ENCODE data around the gene TRMT11.
"Not testable (repeated sequence)": the region's sequence is repeated elsewhere in the genome, so short reads cannot be mapped to it uniquely, and the experiment has no call there.

TRMT11 gene

DNA sequence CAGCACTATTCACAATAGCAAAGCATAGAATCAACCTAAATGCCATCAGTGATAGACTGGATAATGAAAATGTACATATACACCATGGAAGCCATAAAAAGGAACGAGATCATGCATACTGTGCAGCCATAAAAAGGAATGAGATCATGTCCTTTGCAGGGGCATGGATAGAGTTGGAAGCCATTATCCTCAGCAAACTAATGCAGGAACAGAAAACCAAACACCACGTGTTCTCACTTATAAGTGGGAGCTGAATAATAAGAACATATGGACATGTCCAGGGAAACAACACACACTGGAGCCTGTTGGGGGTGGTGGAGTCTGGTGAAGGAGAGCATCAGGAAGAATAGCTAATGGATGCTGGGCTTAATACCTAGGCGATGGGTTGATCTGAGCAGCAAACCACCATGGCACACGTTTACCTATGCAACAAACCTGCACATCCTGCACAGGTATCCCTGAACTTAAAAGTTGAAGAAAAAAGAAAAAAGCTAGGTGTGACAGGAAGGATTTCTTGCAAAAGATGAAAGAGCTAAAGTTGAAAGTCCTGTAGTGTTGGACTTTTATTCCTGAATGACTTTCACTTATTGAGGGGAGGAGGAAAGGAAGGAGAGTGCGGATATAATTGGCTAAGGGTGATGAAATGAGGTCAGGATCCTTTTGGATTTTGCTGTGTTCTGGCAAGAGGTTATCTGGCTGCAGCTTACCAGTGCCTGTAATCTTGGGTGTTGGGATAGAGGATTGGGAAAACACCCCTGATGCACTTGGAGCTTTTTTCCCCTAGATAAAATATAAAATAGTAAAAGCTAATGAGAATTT is 8.5 kb downstream of the TRMT11 start:
- H3K4me3 Mint-ChIP-seq, result no peak overlapping the region
- H3K27ac Mint-ChIP-seq, result peak overlapping the region; percentile 9
- peaks cover 13% of the 10 kb centered on the region for H3K4me1 Mint-ChIP-seq
- no peaks in the 10 kb centered on the region for H3K9me3 Mint-ChIP-seq
- peaks cover 12% of the 10 kb centered on the region for H3K36me3 Mint-ChIP-seq
- ATAC-seq (ENCODE audit: low read depth), result no peak
- DNase-seq (ENCODE audit: low spot score in 2 of 2), result no peak
- H3K27me3 Mint-ChIP-seq, result no peaks in the 10 kb centered on the region

DNA sequence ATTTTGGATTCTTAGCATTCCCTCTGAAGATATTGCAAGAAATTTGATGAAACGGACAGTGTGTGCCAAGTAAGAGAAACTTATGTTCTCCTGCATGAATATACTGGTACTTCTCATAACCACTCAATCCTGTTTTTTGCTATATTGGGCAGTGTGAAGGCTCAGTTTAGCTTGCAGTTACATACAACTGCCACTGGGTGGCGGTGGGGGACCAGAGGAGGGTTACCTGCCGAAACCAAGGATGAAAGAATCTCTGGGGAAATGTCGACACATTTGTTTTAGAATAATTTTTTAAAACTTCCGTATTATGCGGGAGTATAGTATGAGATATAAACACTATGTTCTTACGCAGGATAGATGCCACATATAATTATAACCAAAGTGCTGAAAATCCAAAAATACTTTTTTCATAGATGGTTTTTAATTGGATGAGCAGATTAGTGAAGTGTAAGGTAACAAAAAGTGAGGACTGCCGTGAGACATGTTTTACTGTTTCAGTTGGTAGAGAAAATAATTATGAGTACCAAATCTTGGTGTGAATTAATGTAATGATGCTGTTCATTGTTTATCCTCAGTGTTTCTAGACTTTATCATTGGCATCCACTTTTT is 9.7 kb downstream of the TRMT11 start:
- Mint-ChIP-seq H3K27ac (peak overlapping the region; percentile 25), H3K4me3 (peak overlapping the region; percentile 77), H3K4me1 (peaks cover 13% of the 10 kb centered on the region), H3K27me3 (no peaks in the 10 kb centered on the region), H3K36me3 (peaks cover 18% of the 10 kb centered on the region), H3K9me3 (no peaks in the 10 kb centered on the region)
- peak; percentile 95 for ATAC-seq (ENCODE audit: low read depth)
- peak; percentile 57 to 59 for DNase-seq (ENCODE audit: low spot score in 2 of 2)

DNA sequence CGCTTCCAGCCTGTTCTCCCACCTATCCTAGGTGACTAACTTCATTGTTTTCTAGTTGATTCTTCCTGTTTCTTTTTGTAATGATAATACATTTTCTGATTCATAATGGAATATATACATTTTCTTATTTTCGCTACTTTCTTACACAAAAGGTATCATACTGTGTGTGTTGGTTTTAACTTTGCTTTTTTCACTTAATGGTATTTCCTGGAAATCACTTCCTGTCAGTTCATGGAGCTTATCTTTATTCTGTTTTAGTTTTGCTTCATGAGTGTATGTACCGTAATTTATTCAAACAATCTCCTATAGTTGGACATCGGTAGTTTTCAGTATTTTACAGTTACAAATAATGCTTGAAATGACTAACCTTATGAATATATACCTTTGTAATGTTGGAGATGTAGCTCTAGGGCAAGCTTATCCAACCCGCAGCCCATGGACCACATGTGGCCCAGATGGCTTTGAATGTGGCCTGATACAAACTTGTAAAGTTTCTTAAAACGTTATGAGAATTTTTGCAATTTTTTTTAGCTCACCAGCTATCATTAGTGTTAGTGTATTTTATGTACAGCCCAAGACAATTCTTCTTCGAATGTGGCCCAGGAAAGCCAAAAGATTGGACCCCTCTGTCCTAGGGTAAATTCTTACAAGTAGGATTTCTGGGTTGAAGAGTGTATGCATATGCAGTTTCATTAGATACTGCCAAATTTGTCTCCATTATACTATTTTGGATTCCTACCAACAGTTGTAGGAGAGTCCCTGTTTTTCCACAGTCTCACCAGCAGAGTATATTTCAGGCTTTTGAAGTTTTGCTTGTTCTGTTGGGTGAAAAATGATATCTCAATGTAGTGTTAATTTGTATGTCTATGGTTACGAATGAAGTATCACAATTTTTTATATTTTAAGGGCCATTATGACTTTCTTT is 16.7 kb downstream of the TRMT11 start:
- DNase-seq (ENCODE audit: low spot score in 2 of 2) (no peak), ATAC-seq (ENCODE audit: low read depth) (no peak)
- Mint-ChIP-seq H3K27me3 (no peaks in the 10 kb centered on the region), H3K9me3 (no peaks in the 10 kb centered on the region), H3K27ac (no peak overlapping the region), H3K4me3 (no peak overlapping the region), H3K4me1 (no peaks in the 10 kb centered on the region), H3K36me3 (peaks cover 30% of the 10 kb centered on the region)

DNA sequence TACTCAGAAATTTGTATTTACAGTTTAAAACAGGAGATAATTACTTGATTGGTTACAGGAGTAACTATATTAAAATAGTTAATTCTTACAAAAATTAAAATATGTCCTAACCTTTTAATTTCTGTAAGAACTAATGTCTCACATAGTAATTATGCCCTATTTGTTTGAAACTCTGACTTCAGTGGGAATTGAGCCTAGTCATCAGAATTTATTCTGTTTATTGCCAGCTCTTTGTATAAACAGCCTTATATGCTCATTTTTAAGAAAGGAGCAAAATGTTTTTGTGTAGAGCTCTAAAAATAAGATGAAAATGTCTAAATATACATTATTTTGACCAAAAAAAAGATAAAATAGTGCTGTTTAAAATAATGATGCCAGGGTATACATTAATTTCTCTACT is 21.5 kb downstream of the TRMT11 start:
- H3K36me3 Mint-ChIP-seq, result peaks cover 25% of the 10 kb centered on the region
- H3K9me3 Mint-ChIP-seq, result no peaks in the 10 kb centered on the region
- no peak overlapping the region for H3K27ac Mint-ChIP-seq
- ATAC-seq (ENCODE audit: low read depth) (no peak), DNase-seq (ENCODE audit: low spot score in 2 of 2) (no peak)
- no peak overlapping the region for H3K4me3 Mint-ChIP-seq
- H3K4me1 Mint-ChIP-seq, result no peaks in the 10 kb centered on the region
- no peaks in the 10 kb centered on the region for H3K27me3 Mint-ChIP-seq

DNA sequence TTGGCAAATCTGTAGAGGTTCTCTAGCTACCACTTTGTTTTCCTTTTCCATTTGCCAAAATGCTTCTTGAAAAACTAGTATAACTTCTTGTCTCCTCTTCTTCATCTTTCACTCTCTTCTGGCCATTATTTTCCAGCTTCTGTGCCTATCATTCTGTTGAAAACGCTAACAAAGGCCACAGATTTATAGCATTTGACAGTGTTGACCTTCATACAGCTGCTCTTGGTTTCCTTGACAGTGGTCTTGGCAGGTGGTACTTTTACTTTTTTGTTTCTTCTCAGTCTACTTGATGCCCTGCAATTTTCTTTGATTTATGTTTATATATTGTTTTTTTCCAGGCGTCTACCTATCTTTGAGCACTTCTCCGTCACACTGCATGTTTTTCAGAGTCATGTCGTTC is 23.7 kb downstream of the TRMT11 start:
- no peak for DNase-seq (ENCODE audit: low spot score in 2 of 2)
- Mint-ChIP-seq H3K4me1 (no peaks in the 10 kb centered on the region), H3K27ac (no peak overlapping the region), H3K36me3 (peaks cover 25% of the 10 kb centered on the region), H3K4me3 (no peak overlapping the region), H3K27me3 (no peaks in the 10 kb centered on the region), H3K9me3 (no peaks in the 10 kb centered on the region)
- no peak for ATAC-seq (ENCODE audit: low read depth)

DNA sequence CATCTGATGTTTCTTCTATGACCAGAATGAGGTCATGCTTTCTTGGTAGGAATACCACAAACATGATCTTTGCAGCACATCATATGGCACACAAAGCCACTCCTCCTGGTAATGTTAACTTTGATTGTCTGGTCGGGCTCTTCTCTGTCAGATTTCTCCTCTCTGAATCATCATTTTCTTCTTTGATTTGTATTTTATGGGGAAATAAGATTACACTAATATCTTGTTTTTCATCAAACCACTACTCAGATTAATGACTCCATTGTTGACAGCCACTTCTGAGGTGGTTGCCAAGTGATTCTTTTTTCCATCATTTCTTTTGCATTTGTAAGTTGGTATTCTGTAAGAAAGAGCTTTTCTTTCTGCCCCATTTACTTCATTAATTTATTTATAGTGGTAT is 29.5 kb downstream of the TRMT11 start:
- H3K36me3 Mint-ChIP-seq, result peaks cover 42% of the 10 kb centered on the region
- no peak for ATAC-seq (ENCODE audit: low read depth)
- no peaks in the 10 kb centered on the region for H3K4me1 Mint-ChIP-seq

DNA sequence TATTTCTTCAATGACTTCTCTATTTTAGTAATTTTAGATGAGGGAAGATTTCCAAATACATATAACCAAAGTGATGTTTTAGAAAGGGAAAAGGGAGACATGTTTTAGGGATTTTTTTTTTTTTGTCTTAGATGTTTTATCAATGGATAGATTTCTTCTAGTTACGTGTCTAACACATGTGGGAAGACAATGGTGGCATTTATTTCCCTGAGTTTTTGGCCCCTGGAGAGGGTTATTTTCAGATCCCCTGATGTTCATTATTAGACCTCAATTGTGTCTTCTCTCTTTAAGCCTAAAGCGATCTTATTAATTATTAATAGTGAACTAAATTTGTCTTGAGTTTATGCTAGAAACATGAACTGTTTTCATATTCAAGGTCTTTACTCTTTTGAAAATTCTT is 30.3 kb downstream of the TRMT11 start:
- peaks cover 45% of the 10 kb centered on the region for H3K36me3 Mint-ChIP-seq
- H3K4me1 Mint-ChIP-seq, result no peaks in the 10 kb centered on the region
- ATAC-seq (ENCODE audit: low read depth), result no peak
- H3K27me3 Mint-ChIP-seq, result no peaks in the 10 kb centered on the region
- DNase-seq (ENCODE audit: low spot score in 2 of 2), result no peak
- H3K27ac Mint-ChIP-seq, result no peak overlapping the region
- H3K9me3 Mint-ChIP-seq, result no peaks in the 10 kb centered on the region
- no peak overlapping the region for H3K4me3 Mint-ChIP-seq

More for the DNA sequence above, 29.5 kb downstream of the TRMT11 start:
- H3K9me3 Mint-ChIP-seq, result no peaks in the 10 kb centered on the region
- H3K4me3 Mint-ChIP-seq, result no peak overlapping the region
- H3K27me3 Mint-ChIP-seq, result no peaks in the 10 kb centered on the region
- DNase-seq (ENCODE audit: low spot score in 2 of 2), result no peak
- H3K27ac Mint-ChIP-seq, result no peak overlapping the region

DNA sequence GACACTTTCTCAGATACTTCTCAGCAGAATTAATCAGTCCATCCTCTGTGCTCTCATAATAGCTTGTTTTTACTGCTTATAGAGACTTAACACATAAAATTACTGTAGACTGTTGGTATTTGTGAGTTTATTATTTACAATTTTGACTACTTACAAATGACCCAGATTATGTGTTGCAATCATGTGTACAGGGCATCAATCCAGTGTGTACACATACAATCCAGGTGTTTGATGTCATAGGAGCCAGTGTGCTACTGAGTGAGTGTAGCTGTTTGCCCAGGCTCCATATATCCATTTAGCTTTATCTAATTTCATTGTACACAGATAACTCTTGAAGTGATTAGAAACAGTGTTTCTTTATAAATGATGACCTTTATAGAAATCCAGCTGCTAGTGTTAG is 31.3 kb downstream of the TRMT11 start:
- Mint-ChIP-seq H3K27me3 (no peaks in the 10 kb centered on the region), H3K4me3 (no peak overlapping the region), H3K36me3 (peaks cover 44% of the 10 kb centered on the region), H3K4me1 (no peaks in the 10 kb centered on the region), H3K9me3 (no peaks in the 10 kb centered on the region), H3K27ac (peak overlapping the region; percentile 8)
- ATAC-seq (ENCODE audit: low read depth) (no peak), DNase-seq (ENCODE audit: low spot score in 2 of 2) (no peak)

DNA sequence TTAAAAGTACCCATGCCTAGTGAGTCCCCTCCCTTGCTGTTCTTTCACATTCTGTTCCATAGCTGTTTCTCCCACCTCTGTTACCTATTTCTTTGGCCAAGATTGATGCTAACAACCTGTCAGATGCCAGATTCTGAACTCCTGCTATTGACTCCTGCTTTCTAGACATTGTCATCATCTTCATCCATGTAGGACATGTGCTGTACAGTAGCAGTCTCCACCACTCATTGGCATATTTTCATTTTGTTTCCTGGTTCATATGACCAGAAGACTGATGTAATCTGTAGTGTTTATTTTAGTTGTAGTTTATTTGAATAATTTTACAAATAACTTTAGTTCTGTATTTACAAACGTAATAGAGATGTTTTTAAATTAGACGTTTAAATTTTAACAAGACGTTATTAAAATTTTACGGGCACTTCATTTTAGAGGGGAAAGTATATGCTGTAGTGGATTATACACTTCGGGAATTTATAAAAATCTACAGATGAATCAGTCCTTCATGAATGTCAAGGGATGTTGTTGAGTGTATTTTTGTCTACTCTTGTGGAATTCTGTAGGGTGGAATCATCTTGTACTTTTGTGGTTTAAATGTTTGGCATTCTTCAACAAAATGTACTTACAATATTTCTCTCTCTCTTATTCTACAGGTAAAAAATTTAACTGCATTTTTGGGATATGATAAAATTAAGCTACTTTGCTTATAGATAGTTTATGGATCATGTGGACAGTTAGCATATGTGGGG is 34.1 kb downstream of the TRMT11 start:
- Mint-ChIP-seq H3K9me3 (no peaks in the 10 kb centered on the region), H3K4me3 (no peak overlapping the region), H3K27ac (no peak overlapping the region), H3K4me1 (no peaks in the 10 kb centered on the region), H3K36me3 (peaks cover 42% of the 10 kb centered on the region), H3K27me3 (no peaks in the 10 kb centered on the region)
- no peak for DNase-seq (ENCODE audit: low spot score in 2 of 2)
- no peak for ATAC-seq (ENCODE audit: low read depth)

DNA sequence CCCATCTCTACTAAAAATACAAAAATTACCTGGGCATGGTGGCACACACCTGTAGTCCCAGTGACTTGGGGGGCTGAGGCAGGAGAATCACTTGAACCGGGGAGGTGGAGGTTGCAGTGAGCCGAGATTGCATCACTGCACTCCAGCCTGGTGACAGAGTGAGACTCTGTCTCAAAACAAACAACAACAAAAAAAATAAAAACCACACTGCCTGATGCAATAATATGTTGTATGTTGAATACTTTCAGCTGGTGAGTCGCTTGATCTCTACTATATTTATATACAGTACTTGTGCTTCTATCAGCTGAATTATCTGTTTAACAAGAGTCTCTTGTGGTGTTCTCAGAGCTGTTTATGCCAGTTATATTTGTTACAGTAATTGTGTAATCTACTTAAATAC is 37.1 kb downstream of the TRMT11 start:
- H3K27ac Mint-ChIP-seq; H3K4me3 Mint-ChIP-seq; H3K27me3 Mint-ChIP-seq; H3K4me1 Mint-ChIP-seq; H3K9me3 Mint-ChIP-seq; DNase-seq (ENCODE audit: low spot score in 2 of 2); ATAC-seq (ENCODE audit: low read depth): not testable (repeated sequence)
- peaks cover 33% of the 10 kb centered on the region for H3K36me3 Mint-ChIP-seq

DNA sequence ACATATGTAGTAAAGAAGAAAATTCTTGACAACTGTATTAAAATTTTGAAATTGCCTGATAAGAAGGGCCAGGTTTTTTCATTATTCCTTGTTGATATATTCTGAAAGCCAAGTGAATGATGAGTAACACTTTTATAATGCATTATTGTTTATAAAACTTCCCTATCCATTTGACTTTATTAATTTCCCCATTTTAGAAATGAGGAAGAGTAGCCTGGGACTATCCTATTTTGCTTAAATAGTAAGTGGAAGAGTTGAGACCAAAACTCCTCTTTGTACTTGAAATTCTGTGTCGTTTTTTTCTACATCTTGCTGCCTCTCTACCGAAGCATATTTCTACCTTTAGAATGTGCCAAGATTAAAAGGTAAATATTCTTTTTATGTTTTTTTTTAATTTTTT is 39.7 kb downstream of the TRMT11 start:
- no peaks in the 10 kb centered on the region for H3K4me1 Mint-ChIP-seq
- no peaks in the 10 kb centered on the region for H3K27me3 Mint-ChIP-seq
- no peak for DNase-seq (ENCODE audit: low spot score in 2 of 2)
- H3K9me3 Mint-ChIP-seq, result no peaks in the 10 kb centered on the region
- no peak for ATAC-seq (ENCODE audit: low read depth)
- H3K36me3 Mint-ChIP-seq, result peaks cover 28% of the 10 kb centered on the region
- no peak overlapping the region for H3K4me3 Mint-ChIP-seq
- no peak overlapping the region for H3K27ac Mint-ChIP-seq

DNA sequence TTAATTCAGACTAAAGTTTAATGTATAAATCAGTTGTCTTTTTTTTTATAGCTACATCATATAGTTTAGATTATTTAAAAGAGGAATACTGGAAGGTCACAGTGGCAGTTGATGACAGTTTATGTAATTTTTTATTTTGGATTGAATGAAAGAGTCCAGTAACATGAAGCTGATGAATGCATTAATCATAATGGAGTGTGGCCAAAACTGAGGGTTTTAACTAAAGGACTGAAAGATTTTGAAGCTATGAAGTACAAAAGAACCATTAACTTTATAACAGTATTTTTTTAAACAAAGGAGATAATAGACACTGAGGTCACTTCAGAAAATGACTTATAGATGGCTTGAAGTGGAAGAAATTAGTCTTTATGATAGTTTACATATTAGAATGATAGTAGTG is 41.3 kb downstream of the TRMT11 start:
- Mint-ChIP-seq H3K27ac (no peak overlapping the region), H3K9me3 (no peaks in the 10 kb centered on the region), H3K4me1 (no peaks in the 10 kb centered on the region), H3K36me3 (peaks cover 32% of the 10 kb centered on the region), H3K4me3 (no peak overlapping the region), H3K27me3 (no peaks in the 10 kb centered on the region)
- no peak for DNase-seq (ENCODE audit: low spot score in 2 of 2)
- no peak for ATAC-seq (ENCODE audit: low read depth)

DNA sequence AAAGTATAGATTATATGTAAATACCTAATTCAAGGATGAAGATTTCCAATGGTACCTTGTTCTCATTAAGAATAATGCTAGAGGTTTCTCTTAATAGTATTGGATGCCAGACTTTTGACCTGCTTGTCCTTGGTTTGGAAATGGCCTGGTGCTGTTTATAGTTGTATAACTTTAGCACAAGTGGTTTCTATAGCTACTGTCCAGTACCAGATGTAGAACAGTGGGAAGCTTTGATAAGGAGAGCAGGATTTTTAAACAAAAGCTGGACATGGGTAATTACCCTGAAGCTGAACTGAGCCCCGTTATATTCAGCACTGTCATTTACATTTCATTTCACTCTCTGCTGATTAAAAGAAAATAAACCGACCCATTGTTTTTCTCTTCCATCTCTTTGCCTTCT is 43.7 kb downstream of the TRMT11 start:
- ATAC-seq (ENCODE audit: low read depth) (no peak), DNase-seq (ENCODE audit: low spot score in 2 of 2) (no peak)
- Mint-ChIP-seq H3K27ac (no peak overlapping the region), H3K36me3 (peaks cover 32% of the 10 kb centered on the region), H3K4me1 (no peaks in the 10 kb centered on the region), H3K27me3 (no peaks in the 10 kb centered on the region), H3K9me3 (no peaks in the 10 kb centered on the region), H3K4me3 (no peak overlapping the region)

All from memory B cell (primary cell).